H1 (cell line): Measurements from ENCODE around the gene RCBTB1. TPM values are rescaled to one million over a fixed set of nuclear protein-coding genes. Genes with fewer than 3 reads are reported as not detected.

Experiments
- ASH2L ChIP-seq: fragments of 200-600, 300-600 bp; sonication (generic); IDR thresholded peaks from one replicate; pipeline ENCODE4 v1.7.1; 2017; ENCODE audit warnings: low read length
- POLR2AphosphoS5 ChIP-seq: IDR thresholded peaks from 2 replicates; pipeline ENCODE4 v1.6.1; 2011; ENCODE audit warnings: low read depth, low read length
- TAF1 ChIP-seq: IDR thresholded peaks from 2 replicates; pipeline ENCODE4 v1.6.1; 2011; ENCODE audit warnings: mild to moderate bottlenecking, low read depth, low read length
- polyA plus RNA-seq, 7 experiments: library from polyadenylated mRNA; depleted of rRNA in 3 of 7; stranded (reverse) in 5 of 7; unstranded in 2 of 7; fragments of >200 nt in 5 of 7; fragments of 200-250 nt in 2 of 7; gene quantifications; 1 replicate in 5 of 7; 2 replicates in 1 of 7; 4 replicates in 1 of 7; pipeline versions ENCODE4 v1.2.1 to v1.2.3, GENCODE V29; 2011 to 2013; ENCODE audit warnings: missing spikeins in 2 of 7, mixed read lengths in 2 of 7
- total RNA-seq: library from RNA; stranded (reverse); fragmentation: NEBNext Ultra II Directional; extraction: Animal tissue kit (Norgen Biotek cat#: 25700); gene quantifications from 2 replicates; pipeline ENCODE4 v1.2.1, GENCODE V29; 2021
- TF ChIP-seq, protein P1 (sequence below), 3 experiments: IDR thresholded peaks; 1 replicate in 2 of 3; 2 replicates in 1 of 3; pipeline versions ENCODE4 v1.5.1 to v1.6.1; 2011; ENCODE audit warnings: low read length in 3 of 3, mild to moderate bottlenecking in 3 of 3, inconsistent platforms in 2 of 3, low read depth in 1 of 3, moderate library complexity in 1 of 3; ENCODE audit not compliant: insufficient read depth in 1 of 3; ENCODE audit errors: control extremely low read depth in 1 of 3

The RCBTB1 gene
- total and polyA plus RNA-seq, 2 of the 8 experiments (the other 6 are each of a cell fraction or from before 2014, with no cell fraction given), result 13.7 to 29.8 TPM

DNA sequence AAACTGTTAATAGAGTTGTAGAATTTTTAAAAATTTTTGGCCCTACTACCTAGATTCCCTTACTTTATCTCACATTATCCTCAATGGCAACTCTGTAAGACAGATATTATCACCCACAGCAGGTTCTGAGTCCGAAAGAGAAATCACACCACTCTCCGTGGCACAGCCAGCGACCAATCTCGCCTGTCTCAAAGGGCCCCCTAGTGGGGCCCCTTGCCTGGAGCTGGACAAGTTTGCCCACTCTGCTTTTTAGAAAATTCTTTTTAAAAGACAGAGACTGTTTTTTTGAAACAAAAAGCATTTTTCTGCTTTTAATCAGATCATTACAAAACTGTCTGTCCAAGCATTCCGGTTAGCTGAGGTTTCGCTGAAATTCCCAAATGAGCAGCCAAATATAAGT lies 67.9 kb downstream of the RCBTB1 start (continued):
- TF ChIP-seq, protein P1, sequence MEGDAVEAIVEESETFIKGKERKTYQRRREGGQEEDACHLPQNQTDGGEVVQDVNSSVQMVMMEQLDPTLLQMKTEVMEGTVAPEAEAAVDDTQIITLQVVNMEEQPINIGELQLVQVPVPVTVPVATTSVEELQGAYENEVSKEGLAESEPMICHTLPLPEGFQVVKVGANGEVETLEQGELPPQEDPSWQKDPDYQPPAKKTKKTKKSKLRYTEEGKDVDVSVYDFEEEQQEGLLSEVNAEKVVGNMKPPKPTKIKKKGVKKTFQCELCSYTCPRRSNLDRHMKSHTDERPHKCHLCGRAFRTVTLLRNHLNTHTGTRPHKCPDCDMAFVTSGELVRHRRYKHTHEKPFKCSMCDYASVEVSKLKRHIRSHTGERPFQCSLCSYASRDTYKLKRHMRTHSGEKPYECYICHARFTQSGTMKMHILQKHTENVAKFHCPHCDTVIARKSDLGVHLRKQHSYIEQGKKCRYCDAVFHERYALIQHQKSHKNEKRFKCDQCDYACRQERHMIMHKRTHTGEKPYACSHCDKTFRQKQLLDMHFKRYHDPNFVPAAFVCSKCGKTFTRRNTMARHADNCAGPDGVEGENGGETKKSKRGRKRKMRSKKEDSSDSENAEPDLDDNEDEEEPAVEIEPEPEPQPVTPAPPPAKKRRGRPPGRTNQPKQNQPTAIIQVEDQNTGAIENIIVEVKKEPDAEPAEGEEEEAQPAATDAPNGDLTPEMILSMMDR (IDR thresholded peaks at IDR 0.05; ENCODE audit: control extremely low read depth in 1 of 3, insufficient read depth in 1 of 3, low read depth in 1 of 3, low read length in 3 of 3), result peak; percentile 25 to 45 (median 27)
- TF ChIP-seq ASH2L (no peak), POLR2AphosphoS5 (no peak), TAF1 (no peak)
